HepG2 (cell line): ENCODE measurements around the gene MLN. TPM values are rescaled to one million over a fixed set of nuclear protein-coding genes. Genes with fewer than 3 reads are reported as not detected.

Experiments used
- ATAC-seq: fragments of 200-7000 bp; cut with Tn5 transposase; 3 replicates; pipeline ENCODE4 v1.9.1; 2020; ENCODE audit warnings: mild to moderate bottlenecking, moderate library complexity
- BruUV-seq: library from RNA; stranded (reverse); fragments of 400-500 nt; replicated peaks from 2 replicates; lab custom pipeline; 2021; lab: Mats Ljungman, UMichigan
- CTCF ChIA-PET: fragments of 300-600 bp; formaldehyde crosslinking; extraction: SDS; loops from one replicate; lab custom pipeline; 2021; ENCODE audit warnings: low total read pairs, inconsistent platforms, low intra/inter-chr PET ratio; lab: Yijun Ruan, JAX
- POLR2A ChIA-PET: fragments of 350-600 bp; sonication (Branson Sonifier 250); formaldehyde crosslinking; loops from one replicate; lab custom pipeline; 2020; ENCODE audit warnings: antibody characterized with exemption, inconsistent platforms; lab: Yijun Ruan, JAX
- DNase-seq: peaks from one replicate; pipeline ENCODE4 v3.0.0-alpha.2; 2015; ENCODE audit warnings: low spot score
- FAIRE-seq: peaks from 3 replicates; lab custom pipeline; 2011; peaks lifted over from hg19 to GRCh38; lab: Jason Lieb, UNC
- H2AFZ ChIP-seq: one replicate; pipeline ENCODE4 v1.6.1; 2011; ENCODE audit warnings: low read length, inconsistent platforms
- H3K27ac ChIP-seq: fragments of 300-600 bp; 3 replicates; pipeline ENCODE4 v1.8.0; 2011; ENCODE audit warnings: mixed run types, mild to moderate bottlenecking, mixed read lengths, low read length, inconsistent platforms; ENCODE audit not compliant: insufficient read depth; ENCODE audit errors: extremely low read length
- H3K27me3 ChIP-seq, 2 experiments: fragments of 200-600 bp in 1 of 2; 2 replicates in 1 of 2; 3 replicates in 1 of 2; pipeline versions ENCODE4 v1.6.0 to v1.8.0; 2011; ENCODE audit warnings: low read length in 2 of 2, mild to moderate bottlenecking in 2 of 2, moderate library complexity in 2 of 2, inconsistent platforms in 1 of 2; ENCODE audit not compliant: insufficient read depth in 2 of 2, control insufficient read depth in 1 of 2
- H3K36me3 ChIP-seq, 2 experiments: fragments of 200-600 bp in 1 of 2; replicated peaks in 1 of 2; 2 replicates in 1 of 2; 3 replicates in 1 of 2; pipeline versions ENCODE4 v1.5.1 to v1.8.0; 2011; ENCODE audit warnings: low read length in 2 of 2, inconsistent platforms in 1 of 2; ENCODE audit not compliant: insufficient read depth in 2 of 2, control insufficient read depth in 1 of 2
- H3K4me1 ChIP-seq: 2 replicates; pipeline ENCODE4 v1.5.1; 2012; ENCODE audit warnings: low read length, inconsistent platforms; ENCODE audit not compliant: insufficient read depth
- H3K4me2 ChIP-seq: 2 replicates; pipeline ENCODE4 v1.6.0; 2011; ENCODE audit warnings: low read depth, low read length, inconsistent platforms
- H3K4me3 ChIP-seq, 3 experiments: fragments of 200-600 bp in 1 of 3; sonication (generic), shearing (Covaris generic) in 1 of 3; replicated peaks in 1 of 3; 2 replicates each; pipeline ENCODE4 v1.5.1; 2011 to 2016; ENCODE audit warnings: low read length in 3 of 3, inconsistent platforms in 2 of 3, low read depth in 2 of 3, mild to moderate bottlenecking in 2 of 3, control low read depth in 1 of 3, mixed read lengths in 1 of 3; ENCODE audit not compliant: insufficient read depth in 1 of 3
- H3K79me2 ChIP-seq: one replicate; pipeline ENCODE4 v1.6.1; 2011; ENCODE audit warnings: low read length, inconsistent platforms; ENCODE audit not compliant: insufficient read depth
- H3K9ac ChIP-seq: 2 replicates; pipeline ENCODE4 v1.6.0; 2011; ENCODE audit warnings: mild to moderate bottlenecking, low read depth, low read length, inconsistent platforms; ENCODE audit not compliant: insufficient read depth
- H3K9me3 ChIP-seq: 2 replicates; pipeline ENCODE4 v1.5.1; 2012; ENCODE audit warnings: mild to moderate bottlenecking, low read length
- H4K20me1 ChIP-seq: 2 replicates; pipeline ENCODE4 v1.6.0; 2011; ENCODE audit warnings: inconsistent platforms, mild to moderate bottlenecking, low read length, moderate library complexity; ENCODE audit not compliant: insufficient read depth
- ADNP ChIP-seq: sonication (generic); formaldehyde crosslinking; IDR thresholded peaks from 2 replicates; pipeline ENCODE4 v1.4.0; 2020; ENCODE audit warnings: missing genetic modification reagents
- ATF1 ChIP-seq: IDR thresholded peaks from 2 replicates; pipeline ENCODE4 v1.6.1; 2016; ENCODE audit warnings: mild to moderate bottlenecking, control low read depth
- CEBPB ChIP-seq: IDR thresholded peaks from 2 replicates; pipeline ENCODE4 v1.6.1; 2011; ENCODE audit warnings: low read depth, low read length, improper control_type of control experiment, borderline replicate concordance
- NFE2 ChIP-seq: sonication (generic); formaldehyde crosslinking; IDR thresholded peaks from 2 replicates; pipeline ENCODE4 v1.4.0; 2020; ENCODE audit warnings: missing genetic modification reagents
- NFYB ChIP-seq: sonication (generic); formaldehyde crosslinking; IDR thresholded peaks from 2 replicates; pipeline ENCODE4 v1.4.0; 2020; ENCODE audit warnings: missing genetic modification reagents
- NFYC ChIP-seq: IDR thresholded peaks from 2 replicates; pipeline ENCODE4 v1.6.1; 2016; ENCODE audit warnings: missing genetic modification reagents, missing compliant biosample characterization
- PPARG ChIP-seq: conservative IDR thresholded peaks from 2 replicates; pipeline ENCODE4 v1.6.1; 2016; ENCODE audit warnings: missing biosample characterization, missing genetic modification reagents
- RBFOX2 ChIP-seq: fragments of 200-400 bp; formaldehyde crosslinking; IDR thresholded peaks from 2 replicates; pipeline ENCODE4 v1.6.1; 2017; ENCODE audit warnings: low read depth, mild to moderate bottlenecking, low read length
- RBM22 ChIP-seq: fragments of 200-400 bp; formaldehyde crosslinking; optimal IDR thresholded peaks from 2 replicates; pipeline ENCODE3; 2017; ENCODE audit warnings: mild to moderate bottlenecking, low read length, moderate library complexity
- RBM39 ChIP-seq: fragments of 200-400 bp; formaldehyde crosslinking; IDR thresholded peaks from one replicate; pipeline ENCODE4 v1.6.1; 2018; ENCODE audit warnings: antibody characterized with exemption, mild to moderate bottlenecking, low read depth, low read length; ENCODE audit not compliant: poor library complexity, severe bottlenecking
- SRSF1 ChIP-seq: fragments of 200-400 bp; formaldehyde crosslinking; optimal IDR thresholded peaks from 2 replicates; pipeline ENCODE3; 2017; ENCODE audit warnings: mild to moderate bottlenecking, low read depth, low read length, moderate library complexity
- STAG1 ChIP-seq: sonication (generic); formaldehyde crosslinking; IDR thresholded peaks from 2 replicates; pipeline ENCODE4 v1.4.0; 2020; ENCODE audit warnings: missing genetic modification reagents
- XRCC5 ChIP-seq: fragments of 200-400 bp; formaldehyde crosslinking; optimal IDR thresholded peaks from 2 replicates; pipeline ENCODE3; 2017; ENCODE audit warnings: mild to moderate bottlenecking, low read length
- ZIK1 ChIP-seq: sonication (generic); formaldehyde crosslinking; IDR thresholded peaks from 2 replicates; pipeline ENCODE4 v1.5.0; 2020; ENCODE audit warnings: mild to moderate bottlenecking, low read depth, missing genetic modification reagents, borderline replicate concordance
- ZNF121 ChIP-seq: sonication (generic); formaldehyde crosslinking; IDR thresholded peaks from 2 replicates; pipeline ENCODE4 v1.5.0; 2020; ENCODE audit warnings: mild to moderate bottlenecking, missing genetic modification reagents
- ZNF138 ChIP-seq: sonication (generic); formaldehyde crosslinking; IDR thresholded peaks from 2 replicates; pipeline ENCODE4 v1.5.0; 2020; ENCODE audit warnings: mild to moderate bottlenecking, low read depth, missing genetic modification reagents
- ZNF18 ChIP-seq: sonication (generic); formaldehyde crosslinking; IDR thresholded peaks from 2 replicates; pipeline ENCODE4 v1.8.0; 2022; ENCODE audit warnings: mild to moderate bottlenecking, missing genetic modification reagents; ENCODE audit not compliant: insufficient replicate concordance
- ZNF263 ChIP-seq: sonication (generic); formaldehyde crosslinking; IDR thresholded peaks from 2 replicates; pipeline ENCODE4 v1.4.0; 2020; ENCODE audit warnings: missing genetic modification reagents
- ZNF362 ChIP-seq: sonication (generic); formaldehyde crosslinking; IDR thresholded peaks from 2 replicates; pipeline ENCODE4 v1.4.0; 2020; ENCODE audit warnings: missing genetic modification reagents, mild to moderate bottlenecking, borderline replicate concordance
- ZNF713 ChIP-seq: sonication (generic); formaldehyde crosslinking; IDR thresholded peaks from 2 replicates; pipeline ENCODE4 v1.4.0; 2020; ENCODE audit warnings: mild to moderate bottlenecking, missing genetic modification reagents
- ZNF839 ChIP-seq: sonication (generic); formaldehyde crosslinking; IDR thresholded peaks from 2 replicates; pipeline ENCODE4 v1.4.0; 2020; ENCODE audit warnings: missing genetic modification reagents, mild to moderate bottlenecking, borderline replicate concordance
- WGBS: methylation state at CpG from one replicate; pipeline ENCODE4 v1.1.6; 2017; ENCODE audit warnings: low lambda C conversion rate; 5-methylcytosine and 5-hydroxymethylcytosine counted together
- in situ Hi-C: cut with HindIII; loops from 2 replicates; pipeline ENCODE4 v1.10.0; 2017; ENCODE audit warnings: low pct_unique_long_range_greater_than_20kb; ENCODE audit not compliant: extremely low pct_ligation_motif_present
- intact Hi-C: fragments of 100-400 bp; cut with micrococcal nuclease; formaldehyde crosslinking; loops from one replicate; pipeline ENCODE4 v1.10.0; 2022; ENCODE audit not compliant: unreplicated experiment
- polyA plus RNA-seq, 8 experiments: library from polyadenylated mRNA; depleted of rRNA in 3 of 8; stranded (reverse) in 7 of 8; unstranded in 1 of 8; fragments of >200 nt; fragmentation: Illumina TruSeq in 4 of 8; extraction: Trizol in 4 of 8; gene quantifications; 2 replicates each; pipeline versions ENCODE4 v1.2.1 to v1.2.3, GENCODE V29; 2011 to 2016; ENCODE audit warnings: low read depth in 4 of 8, missing spikeins in 1 of 8, mixed read lengths in 1 of 8; ENCODE audit not compliant: insufficient read depth in 1 of 8
- total RNA-seq, 5 experiments: library from RNA; depleted of rRNA; stranded (reverse); fragments of >200 nt; fragmentation: Illumina TruSeq; extraction: Trizol; gene quantifications; 2 replicates each; pipeline ENCODE4 v1.2.3, GENCODE V29; 2016; ENCODE audit warnings: low read depth in 1 of 5

MLN gene
- total and polyA plus RNA-seq, 2 of the 13 experiments (the other 11 are each of a cell fraction or from before 2014, with no cell fraction given) = not detected

- CTCF ChIA-PET = no interaction called here
- Histone ChIP-seq H2AFZ (no peak overlapping the region), H3K4me2 (no peak overlapping the region), H3K36me3 (no peaks in the 10 kb centered on the region), H4K20me1 (no peaks in the 10 kb centered on the region), H3K9ac (no peak overlapping the region), H3K9me3 (no peaks in the 10 kb centered on the region), H3K79me2 (no peaks in the 10 kb centered on the region), H3K27me3 (peaks cover 1 to 32% of the 10 kb centered on the region in 2 experiments; a peak in 3 of 5 replicates), H3K4me3 (no peak overlapping the region), H3K4me1 (peaks cover 20% of the 10 kb centered on the region), H3K27ac (no peak overlapping the region)
- POLR2A ChIA-PET = no interaction called here
- peak; percentile 95 for ATAC-seq
- intact Hi-C loops (no loop called here), in situ Hi-C loops (no loop called here)
- 10% methylated on average over 5 of the region's 10 CpGs for WGBS
- no TSS peak for BruUV-seq
- peak; percentile 83 for FAIRE-seq
- peak; percentile 56 for DNase-seq
- TF ChIP-seq NFYC (CRISPR knock-in tag) = peak; percentile 65
- TF ChIP-seq ADNP (CRISPR knock-in tag) = no peak
- TF ChIP-seq ZIK1 = no peak
- no peak for TF ChIP-seq ZNF121
- no peak for TF ChIP-seq CEBPB
- peak; percentile 37; the same call in 1 of the 2 replicates for TF ChIP-seq ZNF263
- no peak for TF ChIP-seq RBM22
- TF ChIP-seq ATF1 = no peak
- TF ChIP-seq SRSF1 = no peak
- no peak for TF ChIP-seq PPARG (CRISPR knock-in tag)
- no peak for TF ChIP-seq NFE2
- TF ChIP-seq ZNF138 = no peak
- TF ChIP-seq ZNF362 (CRISPR knock-in tag) = no peak
- TF ChIP-seq RBFOX2 = no peak
- no peak for TF ChIP-seq ZNF18 (CRISPR knock-in tag)
- TF ChIP-seq STAG1 (CRISPR knock-in tag) = peak; percentile 27; the same call in 1 of the 2 replicates
- TF ChIP-seq XRCC5 = peak; percentile 48
- peak; percentile 44 for TF ChIP-seq RBM39
- TF ChIP-seq ZNF713 (CRISPR knock-in tag) = no peak
- no peak for TF ChIP-seq ZNF839 (CRISPR knock-in tag)
- peak; percentile 64 for TF ChIP-seq NFYB (CRISPR knock-in tag)
Observed at GRCh38 chr6:33822575-33823395, 19.0 kb upstream of the MLN start.
